Gastrocnemius medialis (tissue), 4 donors: ENCODE results near the gene ISLR. TPM values are rescaled to one million over a fixed set of nuclear protein-coding genes. Genes with fewer than 3 reads are reported as not detected.

ENCODE experiments used
- ATAC-seq, 2 donors: fragments of 150-250 bp; one replicate each; pipeline ENCODE4 v1.9.1; 2016
- DNase-seq, 2 donors: peaks; one replicate each; pipeline ENCODE4 v3.0.0-alpha.2; 2019
- H3K27ac ChIP-seq, 4 donors: fragments of 200-600 bp; sonication (generic); 1 replicate in 1 of 4; 2 replicates in 3 of 4; pipeline ENCODE4 v1.5.1; 2016 to 2018; ENCODE audit warnings: mild to moderate bottlenecking in 2 of 4, moderate library complexity in 1 of 4
- H3K27me3 ChIP-seq, 3 donors: fragments of 200-600 bp; sonication (generic) in 2 of 3; 1 replicate in 1 of 3; 2 replicates in 2 of 3; pipeline versions ENCODE4 v1.5.1 to v1.6.0; 2016 to 2019; ENCODE audit warnings: mild to moderate bottlenecking in 1 of 3, moderate library complexity in 1 of 3
- H3K36me3 ChIP-seq, 2 donors: fragments of 200-600 bp; sonication (generic) in 1 of 2; one replicate each; pipeline ENCODE4 v1.5.1; 2017 to 2018
- H3K4me1 ChIP-seq, 2 donors: fragments of 200-600 bp; sonication (generic) in 1 of 2; one replicate each; pipeline ENCODE4 v1.5.1; 2016 to 2017; ENCODE audit warnings: mild to moderate bottlenecking in 2 of 2
- H3K4me3 ChIP-seq, 4 donors: fragments of 200-600 bp; sonication (generic) in 3 of 4; 1 replicate in 1 of 4; 2 replicates in 3 of 4; pipeline ENCODE4 v1.5.1; 2016 to 2019; ENCODE audit warnings: mild to moderate bottlenecking in 2 of 4
- H3K9me3 ChIP-seq, 3 donors: fragments of 200-600 bp; sonication (generic) in 2 of 3; 1 replicate in 1 of 3; 2 replicates in 2 of 3; pipeline ENCODE4 v1.5.1; 2016 to 2019
- POLR2A ChIP-seq, 2 donors: fragments of 450-650 bp; IDR thresholded peaks; one replicate each; pipeline ENCODE4 v1.6.1; 2017; ENCODE audit warnings: antibody characterized with exemption in 2 of 2, mild to moderate bottlenecking in 2 of 2, moderate library complexity in 2 of 2
- in situ Hi-C, 4 donors: fragments of 200-750 bp; cut with MboI; loops; one replicate each; pipeline versions ENCODE4 v1.15.0 to v1.8.0; 2017; ENCODE audit warnings: low sequenced_read_pairs in 4 of 4
- intact Hi-C: fragments of 100-400 bp; cut with DNase I; formaldehyde crosslinking; loops from one replicate; pipeline ENCODE4 v1.15.1; 2023; ENCODE audit warnings: low total_unique reads
- total RNA-seq, 4 donors: library from RNA; depleted of rRNA; stranded (reverse); fragments of >200 nt; gene quantifications; one replicate each; pipeline versions ENCODE4 v1.1.0 to v1.2.3, GENCODE V29; 2016
- TF ChIP-seq, protein P1 (sequence below), 5 experiments: fragments of 450-650 bp in 3 of 5; fragments of 200-600 bp in 2 of 5; sonication (generic) in 2 of 5; IDR thresholded peaks in 4 of 5; conservative IDR thresholded peaks in 1 of 5; 1 replicate in 4 of 5; 2 replicates in 1 of 5; pipeline ENCODE4 v1.5.1; 2016 to 2019; ENCODE audit warnings: antibody characterized with exemption in 5 of 5, mild to moderate bottlenecking in 3 of 5, moderate library complexity in 3 of 5

Gene ISLR
- total RNA-seq, 4 donors from 2014 or later, result 5.9 to 29.4 (median 25.9) TPM

DNA sequence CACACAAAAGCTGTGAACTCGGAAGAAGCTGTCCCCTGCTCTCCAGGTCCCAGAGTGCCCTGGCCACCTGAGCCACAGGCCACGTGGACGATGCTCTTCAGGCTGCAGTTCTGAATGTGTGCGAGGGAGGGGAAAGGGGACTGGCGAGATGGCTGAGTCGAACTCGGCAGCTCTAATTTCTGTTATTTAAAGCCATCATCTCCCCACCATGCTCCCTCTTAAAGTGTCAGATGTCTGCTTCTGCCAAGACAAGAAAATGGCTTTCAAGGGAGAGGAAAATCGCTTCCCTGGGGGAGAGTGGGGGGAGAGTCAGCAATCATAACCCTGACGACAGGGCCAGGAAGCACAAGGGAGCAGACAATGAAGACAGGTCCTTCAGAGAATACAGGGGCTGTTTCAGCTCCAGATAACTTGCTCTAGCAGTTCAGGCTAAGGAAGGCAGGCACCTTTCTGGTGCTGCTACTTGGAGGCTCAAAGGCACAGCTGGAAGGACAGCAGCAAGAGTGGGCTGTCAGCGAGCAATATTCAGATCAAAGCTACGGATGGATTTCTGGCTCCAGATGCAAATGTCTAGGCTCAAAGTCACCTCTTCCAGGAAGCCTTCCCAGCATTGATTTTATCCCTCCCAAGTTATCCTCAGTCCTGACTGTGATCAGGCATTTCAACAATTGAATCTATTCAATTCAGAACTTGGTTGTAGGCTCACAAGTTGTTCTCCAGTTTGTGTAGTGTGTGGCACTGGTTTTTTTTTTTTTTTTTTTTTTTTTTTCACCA, 47.2 kb downstream of the ISLR start:
- H3K4me3 ChIP-seq, result no peak overlapping the region
- intact Hi-C loops (no loop called here), in situ Hi-C loops (no loop called here)
- TF ChIP-seq, protein P1, sequence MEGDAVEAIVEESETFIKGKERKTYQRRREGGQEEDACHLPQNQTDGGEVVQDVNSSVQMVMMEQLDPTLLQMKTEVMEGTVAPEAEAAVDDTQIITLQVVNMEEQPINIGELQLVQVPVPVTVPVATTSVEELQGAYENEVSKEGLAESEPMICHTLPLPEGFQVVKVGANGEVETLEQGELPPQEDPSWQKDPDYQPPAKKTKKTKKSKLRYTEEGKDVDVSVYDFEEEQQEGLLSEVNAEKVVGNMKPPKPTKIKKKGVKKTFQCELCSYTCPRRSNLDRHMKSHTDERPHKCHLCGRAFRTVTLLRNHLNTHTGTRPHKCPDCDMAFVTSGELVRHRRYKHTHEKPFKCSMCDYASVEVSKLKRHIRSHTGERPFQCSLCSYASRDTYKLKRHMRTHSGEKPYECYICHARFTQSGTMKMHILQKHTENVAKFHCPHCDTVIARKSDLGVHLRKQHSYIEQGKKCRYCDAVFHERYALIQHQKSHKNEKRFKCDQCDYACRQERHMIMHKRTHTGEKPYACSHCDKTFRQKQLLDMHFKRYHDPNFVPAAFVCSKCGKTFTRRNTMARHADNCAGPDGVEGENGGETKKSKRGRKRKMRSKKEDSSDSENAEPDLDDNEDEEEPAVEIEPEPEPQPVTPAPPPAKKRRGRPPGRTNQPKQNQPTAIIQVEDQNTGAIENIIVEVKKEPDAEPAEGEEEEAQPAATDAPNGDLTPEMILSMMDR (IDR thresholded peaks at IDR 0.05 in 4 of 5, conservative IDR thresholded peaks at IDR 0.05 in 1 of 5), result no peak
- no peak for TF ChIP-seq POLR2A (IDR thresholded peaks at IDR 0.05)
- DNase-seq (no peak), ATAC-seq (no peak)
- peaks cover 6 to 20% (median 7%) of the 10 kb centered on the region in 3 donors for H3K27me3 ChIP-seq
- H3K9me3 ChIP-seq, result no peaks in the 10 kb centered on the region
- no peaks in the 10 kb centered on the region for H3K36me3 ChIP-seq
- H3K4me1 ChIP-seq, result no peaks in the 10 kb centered on the region
- no peak overlapping the region for H3K27ac ChIP-seq

DNA sequence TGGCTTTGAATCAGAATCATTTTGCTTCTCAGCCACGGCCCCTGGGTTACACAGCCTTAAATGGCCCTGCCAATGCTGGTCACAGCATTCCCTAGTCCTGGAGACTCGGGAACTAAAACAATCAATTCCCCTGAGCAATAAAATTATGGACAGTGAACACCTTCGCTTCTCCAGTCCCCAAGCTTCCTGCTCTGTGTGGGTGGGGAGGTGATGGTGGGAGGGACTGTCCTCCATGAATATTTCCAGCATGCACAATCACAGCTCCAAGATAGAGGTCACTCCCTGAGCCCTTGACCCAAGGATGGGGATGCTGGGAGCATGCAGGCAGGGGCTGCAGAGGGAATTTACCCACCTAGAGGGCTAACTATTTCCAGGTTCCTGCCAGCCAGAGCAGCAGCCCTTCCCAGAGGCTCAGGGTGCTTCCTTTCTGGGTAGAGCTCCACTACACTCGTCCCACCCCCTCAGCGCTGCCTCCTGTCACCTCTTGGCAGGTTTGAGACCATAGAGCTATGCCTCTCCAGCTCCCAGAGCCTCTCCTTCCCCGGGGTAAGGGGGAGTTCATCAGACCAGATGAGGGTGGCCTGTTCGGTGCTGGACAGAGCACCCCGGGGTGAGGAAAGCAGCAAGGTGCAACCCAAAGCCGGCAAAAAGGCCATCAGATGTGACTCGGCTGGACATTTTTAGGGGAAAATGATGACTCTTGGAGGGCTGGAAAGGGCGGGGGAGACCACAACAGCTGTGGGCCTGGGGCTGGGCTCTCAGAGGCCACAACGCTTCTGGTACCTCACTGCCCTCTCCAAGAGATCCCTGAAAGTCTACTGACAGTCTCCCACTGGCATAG, 48.1 kb downstream of the ISLR start:
- TF ChIP-seq POLR2A (IDR thresholded peaks at IDR 0.05), result no peak

DNA sequence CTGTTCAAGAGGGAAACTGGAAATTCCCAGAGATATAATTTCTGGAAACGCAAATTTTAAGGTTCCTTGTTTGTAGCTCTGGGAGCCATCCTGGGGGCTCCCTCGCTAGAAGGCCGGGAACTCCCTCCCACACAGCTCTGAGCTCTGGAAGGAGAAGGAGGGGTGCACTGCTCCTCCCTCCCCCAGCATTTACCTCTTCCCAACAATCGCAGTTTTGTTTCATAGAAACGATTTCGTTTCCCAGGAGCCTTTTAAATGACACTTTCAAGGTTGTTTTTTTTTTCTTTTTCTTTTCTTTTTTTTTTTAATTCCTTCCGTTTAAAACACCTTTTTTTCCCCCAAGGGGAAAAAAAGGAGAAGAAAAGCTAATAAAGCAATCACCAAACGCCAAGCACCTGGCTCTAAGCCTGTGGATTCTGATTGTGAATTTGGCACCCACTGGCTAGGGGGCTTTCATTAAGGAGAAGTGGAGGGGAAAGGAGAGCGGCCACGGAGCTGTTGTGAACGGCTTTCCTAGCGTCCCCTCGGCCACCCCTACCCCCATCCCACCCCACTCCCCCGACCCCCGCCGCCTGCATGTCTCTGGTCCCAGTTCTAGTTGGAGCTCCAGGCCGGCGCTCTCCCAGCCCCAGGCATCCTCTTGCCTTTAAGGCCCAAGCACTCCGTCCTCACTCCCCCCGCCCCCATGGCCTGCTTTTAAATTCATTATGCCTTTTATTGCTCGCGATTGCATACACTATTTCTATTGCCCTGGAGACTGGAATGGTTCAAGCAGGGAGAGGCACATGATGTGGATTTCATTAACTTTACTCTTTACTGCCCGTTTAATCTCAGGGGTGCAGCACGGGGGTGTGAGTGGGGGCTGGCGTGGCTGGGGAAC, 49.0 kb downstream of the ISLR start:
- Histone ChIP-seq H3K4me1 (no peaks in the 10 kb centered on the region), H3K36me3 (no peaks in the 10 kb centered on the region), H3K4me3 (no peak overlapping the region), H3K27me3 (peaks cover 6 to 20% (median 7%) of the 10 kb centered on the region in 3 donors), H3K27ac (no peak overlapping the region), H3K9me3 (no peaks in the 10 kb centered on the region)
- intact Hi-C loops (no loop called here), in situ Hi-C loops (no loop called here)
- DNase-seq (no peak), ATAC-seq (no peak)
- TF ChIP-seq, protein P1 (IDR thresholded peaks at IDR 0.05 in 4 of 5, conservative IDR thresholded peaks at IDR 0.05 in 1 of 5), result no peak
- TF ChIP-seq POLR2A (IDR thresholded peaks at IDR 0.05), result no peak

More for the DNA sequence above, 48.1 kb downstream of the ISLR start:
- Histone ChIP-seq H3K27me3 (peaks cover 6 to 20% (median 7%) of the 10 kb centered on the region in 3 donors), H3K4me3 (no peak overlapping the region), H3K9me3 (no peaks in the 10 kb centered on the region), H3K36me3 (no peaks in the 10 kb centered on the region), H3K27ac (no peak overlapping the region), H3K4me1 (no peaks in the 10 kb centered on the region)
- in situ Hi-C loops, result no loop called here
- DNase-seq (no peak), ATAC-seq (no peak)
- intact Hi-C loops, result no loop called here

DNA sequence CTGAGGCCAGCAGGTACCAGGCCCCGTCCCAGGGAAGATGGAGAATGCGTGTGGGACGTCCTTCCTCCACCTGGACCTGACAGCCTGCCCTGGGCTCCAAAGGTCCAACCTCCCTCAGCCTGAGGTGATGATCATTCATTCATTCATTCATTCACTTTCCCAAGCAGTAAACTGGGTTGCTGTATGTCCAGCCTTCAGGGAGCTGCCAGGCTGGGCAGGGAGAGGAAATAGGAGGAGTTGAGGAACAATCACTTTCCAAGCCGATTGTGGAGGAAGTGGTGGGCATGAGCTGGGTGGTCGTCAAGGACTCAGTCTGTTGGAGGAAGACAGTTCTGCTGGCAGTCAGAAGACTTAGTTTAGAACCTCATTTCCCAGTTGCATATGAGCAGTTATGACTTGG, 52.4 kb downstream of the ISLR start:
- H3K36me3 ChIP-seq, result no peaks in the 10 kb centered on the region
- H3K27ac ChIP-seq, result no peak overlapping the region
- in situ Hi-C loops, result no loop called here
- H3K27me3 ChIP-seq, result peaks cover 6 to 20% (median 9%) of the 10 kb centered on the region in 3 donors
- no peak for DNase-seq
- ATAC-seq, result no peak
- no peak overlapping the region for H3K4me3 ChIP-seq
- H3K4me1 ChIP-seq, result peaks cover 9 to 13% of the 10 kb centered on the region in 2 donors
- H3K9me3 ChIP-seq, result no peaks in the 10 kb centered on the region
- intact Hi-C loops, result no loop called here
- TF ChIP-seq, protein P1 (IDR thresholded peaks at IDR 0.05 in 4 of 5, conservative IDR thresholded peaks at IDR 0.05 in 1 of 5), result no peak
- TF ChIP-seq POLR2A (IDR thresholded peaks at IDR 0.05), result no peak

Other genes starting within 250 kb of the ISLR start
- gene LOXL1, start 247.2 kb upstream of the ISLR start, total RNA-seq, result 10 to 100 TPM in 1 of 4 donors, 1 to 10 TPM in 3; 4.9 to 11.2 (median 5.7) TPM
- 10 to 100 TPM; 15.2 to 28.8 (median 16.9) TPM for gene STOML1, start 181.4 kb upstream of the ISLR start, total RNA-seq
- 10 to 100 TPM; 17.3 to 42.1 (median 21.2) TPM for gene PML, start 179.0 kb upstream of the ISLR start, total RNA-seq
- gene GOLGA6A, start 91.2 kb upstream of the ISLR start, total RNA-seq, result under 1 TPM in 2 of 4 donors, not detected in 2; 0.10 to 0.83 TPM
- gene ISLR2, start 43.1 kb upstream of the ISLR start, total RNA-seq, result 1 to 10 TPM in 3 of 4 donors, under 1 TPM in 1; 0.62 to 3.9 (median 2.0) TPM
- not detected for gene STRA6, start 29.1 kb downstream of the ISLR start, total RNA-seq
- not detected for gene CCDC33, start 62.6 kb downstream of the ISLR start, total RNA-seq
- 1 to 10 TPM in 1 of 4 donors, under 1 TPM in 3; 0.15 to 2.5 (median 0.67) TPM for gene CYP11A1, start 193.9 kb downstream of the ISLR start, total RNA-seq